IgD-negative memory B cell (primary cell): Measurements from ENCODE around the gene TFDP1. TPM values are rescaled to one million over a fixed set of nuclear protein-coding genes. Genes with fewer than 3 reads are reported as not detected.

ENCODE experiments used
- H3K27ac Mint-ChIP-seq, 3 donors: one replicate each; pipeline ENCODE4 v1.8.0; 2020 to 2022; ENCODE audit warnings: mild to moderate bottlenecking in 3 of 3, mixed read lengths in 3 of 3, moderate library complexity in 1 of 3
- H3K27me3 Mint-ChIP-seq: one replicate; pipeline ENCODE4 v1.8.0; 2021; ENCODE audit warnings: mixed read lengths
- H3K36me3 Mint-ChIP-seq: one replicate; pipeline ENCODE4 v1.8.0; 2020; ENCODE audit warnings: mild to moderate bottlenecking, mixed read lengths
- H3K4me1 Mint-ChIP-seq, 3 donors: one replicate each; pipeline ENCODE4 v1.8.0; 2020 to 2022; ENCODE audit warnings: mixed read lengths in 3 of 3, mild to moderate bottlenecking in 1 of 3
- H3K4me3 Mint-ChIP-seq, 4 donors: one replicate each; pipeline ENCODE4 v1.8.0; 2020 to 2022; ENCODE audit warnings: mild to moderate bottlenecking in 4 of 4, mixed read lengths in 4 of 4, moderate library complexity in 3 of 4
- H3K9me3 Mint-ChIP-seq, 3 donors: one replicate each; pipeline ENCODE4 v1.8.0; 2020 to 2021; ENCODE audit warnings: mixed read lengths in 3 of 3, mild to moderate bottlenecking in 1 of 3
- polyA plus RNA-seq: library from polyadenylated mRNA; unstranded; fragments of 300-500 nt; fragmentation: Illumina TruSeq; gene quantifications from one replicate; pipeline ENCODE4 v1.2.3, GENCODE V29; 2021

TFDP1 gene
- polyA plus RNA-seq, 1 donor from 2014 or later, result 66.9 TPM

GRCh38 chr13:113545931-113546516 lies 38.5 kb upstream of the TFDP1 start:
- H3K4me3 Mint-ChIP-seq, result no peak overlapping the region
- no peaks in the 10 kb centered on the region for H3K4me1 Mint-ChIP-seq
- H3K9me3 Mint-ChIP-seq, result peaks cover 0 to 3% (median 3%) of the 10 kb centered on the region in 3 donors
- H3K27me3 Mint-ChIP-seq, result no peaks in the 10 kb centered on the region
- H3K27ac Mint-ChIP-seq, result no peak overlapping the region
- H3K36me3 Mint-ChIP-seq, result peaks cover 4% of the 10 kb centered on the region

DNA sequence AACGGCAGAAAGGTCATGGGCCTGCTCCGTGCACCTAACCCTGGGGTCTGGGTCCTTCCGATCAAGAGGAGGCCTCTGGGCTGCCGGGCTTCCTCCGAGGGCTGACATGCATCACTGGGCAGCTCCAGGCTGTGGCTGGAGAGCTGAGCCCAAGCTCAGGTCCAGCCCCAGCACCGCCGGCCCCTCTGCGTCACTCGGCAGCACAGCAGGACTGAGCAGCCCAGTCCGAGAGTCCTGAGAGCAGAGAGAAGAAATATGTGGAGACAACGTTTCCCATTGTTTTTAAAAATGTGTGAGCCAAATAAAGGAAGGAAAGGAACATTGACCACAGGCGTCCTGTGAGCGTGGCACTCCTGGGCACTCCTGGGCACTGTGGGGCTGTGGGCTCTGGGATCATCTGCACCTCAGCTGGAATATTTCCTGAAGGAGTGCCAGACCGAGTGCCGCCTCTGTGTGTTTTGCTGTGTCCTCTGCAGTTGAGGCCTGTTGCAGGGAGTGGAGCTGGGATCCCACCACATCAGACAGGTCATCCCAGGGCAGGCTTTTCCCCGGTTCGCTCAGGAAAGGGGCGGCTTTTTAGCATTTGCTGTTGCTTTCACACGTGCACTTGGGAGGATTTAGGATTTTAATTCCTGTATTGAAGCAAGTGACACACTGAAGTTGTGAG lies 37.8 kb upstream of the TFDP1 start:
- peaks cover 4% of the 10 kb centered on the region for H3K36me3 Mint-ChIP-seq
- H3K4me1 Mint-ChIP-seq, result no peaks in the 10 kb centered on the region
- no peak overlapping the region for H3K4me3 Mint-ChIP-seq
- no peak overlapping the region for H3K27ac Mint-ChIP-seq
- no peaks in the 10 kb centered on the region for H3K27me3 Mint-ChIP-seq
- H3K9me3 Mint-ChIP-seq, result no peaks in the 10 kb centered on the region

DNA sequence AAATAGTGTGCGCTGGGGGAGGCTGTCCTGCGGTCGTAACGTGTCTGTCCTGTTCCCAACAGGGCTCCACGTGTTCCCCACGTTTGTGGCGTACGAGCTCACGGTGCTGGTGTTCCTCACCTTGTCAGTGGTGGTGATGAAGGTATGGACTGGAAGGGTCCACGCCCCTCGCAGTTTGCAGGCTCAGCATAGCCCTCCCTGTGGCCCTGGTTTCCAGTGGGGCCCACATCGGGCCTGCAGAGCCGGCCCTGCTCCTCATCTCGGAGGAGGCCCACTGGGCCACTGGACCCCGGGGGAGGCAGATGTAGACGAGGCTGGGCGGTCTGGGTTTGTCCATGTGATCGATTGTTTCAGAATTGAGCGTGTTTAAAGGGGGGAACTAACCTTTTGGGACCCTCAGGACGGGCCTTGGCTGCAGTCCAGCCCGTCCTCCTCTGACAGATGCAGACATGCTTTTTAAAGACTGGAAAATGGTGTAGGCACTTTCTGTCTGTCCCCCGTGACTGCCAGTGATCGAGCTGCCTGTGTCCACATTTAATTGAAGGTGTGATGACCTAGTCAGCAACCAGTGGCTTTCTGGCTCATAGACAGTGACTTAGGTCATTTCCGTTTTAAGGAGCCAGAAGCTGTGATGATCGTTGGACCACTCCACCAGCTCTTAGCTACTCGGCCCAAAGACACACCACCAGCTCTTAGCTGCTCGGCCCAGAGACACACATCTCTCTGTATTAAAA lies 37.1 kb upstream of the TFDP1 start:
- H3K36me3 Mint-ChIP-seq, result peaks cover 4% of the 10 kb centered on the region
- no peaks in the 10 kb centered on the region for H3K4me1 Mint-ChIP-seq
- H3K4me3 Mint-ChIP-seq, result no peak overlapping the region
- no peaks in the 10 kb centered on the region for H3K9me3 Mint-ChIP-seq
- H3K27ac Mint-ChIP-seq, result peak overlapping the region in 1 of 3 donors; percentile 53
- H3K27me3 Mint-ChIP-seq, result no peaks in the 10 kb centered on the region

DNA sequence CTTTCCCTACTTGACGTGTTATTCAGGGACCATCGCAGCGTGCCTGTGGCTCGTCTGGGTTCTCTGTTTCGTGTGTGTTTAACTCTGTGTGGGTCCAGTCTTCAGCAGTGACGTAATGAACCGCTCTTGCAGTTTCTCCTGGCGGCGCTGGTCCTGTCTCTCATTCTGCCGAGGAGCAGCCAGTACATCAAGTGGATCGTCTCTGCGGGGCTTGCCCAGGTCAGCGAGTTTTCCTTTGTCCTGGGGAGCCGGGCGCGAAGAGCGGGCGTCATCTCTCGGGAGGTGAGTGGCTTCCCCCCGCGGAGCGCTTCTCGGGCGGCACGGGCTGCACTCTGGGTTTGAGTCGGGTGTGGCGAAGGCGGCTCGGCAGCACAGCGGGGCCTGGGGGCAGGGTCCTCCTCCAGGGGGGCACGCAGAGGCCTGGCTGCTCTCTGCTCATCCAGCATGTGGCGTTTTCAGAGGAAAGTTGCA lies 36.3 kb upstream of the TFDP1 start:
- no peaks in the 10 kb centered on the region for H3K27me3 Mint-ChIP-seq
- peaks cover 7% of the 10 kb centered on the region for H3K36me3 Mint-ChIP-seq
- no peaks in the 10 kb centered on the region for H3K9me3 Mint-ChIP-seq
- no peaks in the 10 kb centered on the region for H3K4me1 Mint-ChIP-seq
- no peak overlapping the region for H3K4me3 Mint-ChIP-seq
- no peak overlapping the region for H3K27ac Mint-ChIP-seq

DNA sequence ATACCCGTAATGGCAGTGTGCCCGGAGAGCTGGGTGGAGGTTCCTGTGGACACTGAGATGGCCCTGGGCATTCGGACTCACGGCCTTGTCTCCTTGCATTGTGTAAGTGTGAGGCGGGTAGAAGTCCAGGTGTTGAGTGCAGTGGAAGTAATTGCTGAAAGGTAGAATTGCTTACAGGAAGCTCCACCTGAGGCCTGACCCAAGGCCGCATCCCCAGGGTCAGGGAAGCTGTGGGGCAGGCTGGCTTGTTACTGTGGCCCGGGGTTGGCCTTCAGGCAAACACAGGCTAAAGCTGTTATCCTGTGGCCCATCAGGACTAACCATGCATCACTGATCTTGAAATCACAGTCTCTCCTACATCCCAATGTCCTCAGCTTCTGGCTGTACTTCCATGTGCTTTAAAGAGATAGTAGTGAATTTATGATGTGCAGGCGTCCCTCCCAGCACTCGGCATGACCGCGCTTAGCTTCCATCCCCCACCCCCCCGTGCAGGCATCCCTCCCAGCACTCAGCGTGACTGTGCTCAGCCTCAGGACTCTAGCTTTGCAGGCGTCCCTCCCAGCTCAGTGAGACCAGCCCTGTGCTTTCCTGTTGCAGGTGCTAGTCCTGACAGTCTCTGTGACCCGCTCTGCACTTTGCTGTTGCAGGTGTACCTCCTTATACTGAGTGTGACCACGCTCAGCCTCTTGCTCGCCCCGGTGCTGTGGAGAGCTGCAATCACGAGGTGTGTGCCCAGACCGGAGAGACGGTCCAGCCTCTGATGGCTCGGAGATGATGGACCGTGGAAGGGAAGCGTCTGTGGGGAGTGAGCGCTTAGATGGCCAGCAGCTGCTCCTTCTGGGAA lies 35.6 kb upstream of the TFDP1 start:
- Mint-ChIP-seq H3K9me3 (no peaks in the 10 kb centered on the region), H3K4me1 (no peaks in the 10 kb centered on the region), H3K27me3 (no peaks in the 10 kb centered on the region), H3K4me3 (no peak overlapping the region), H3K27ac (peak overlapping the region in 1 of 3 donors; percentile 59), H3K36me3 (peaks cover 7% of the 10 kb centered on the region)

DNA sequence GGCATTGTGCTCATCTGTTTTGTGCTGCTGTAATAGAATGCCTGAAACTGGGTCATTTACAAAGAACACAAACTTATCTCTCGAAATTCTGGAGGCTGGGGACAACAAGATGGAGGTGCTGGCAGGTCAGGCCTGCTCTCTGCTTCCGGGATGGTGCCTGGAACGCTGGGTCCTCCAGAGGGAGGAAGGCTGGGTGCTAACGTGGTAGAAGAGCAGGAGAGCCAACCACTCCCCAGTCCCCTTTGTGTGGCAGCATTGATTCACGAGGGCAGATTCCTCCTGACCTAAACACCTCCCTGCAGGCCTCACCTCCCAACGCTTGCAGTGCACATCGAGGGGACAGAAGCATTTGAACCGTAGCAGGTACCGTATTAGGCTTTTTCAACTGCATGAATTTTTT lies 34.1 kb upstream of the TFDP1 start:
- Mint-ChIP-seq H3K27me3 (no peaks in the 10 kb centered on the region), H3K36me3 (peaks cover 9% of the 10 kb centered on the region), H3K27ac (no peak overlapping the region), H3K4me1 (no peaks in the 10 kb centered on the region), H3K4me3 (no peak overlapping the region), H3K9me3 (no peaks in the 10 kb centered on the region)

DNA sequence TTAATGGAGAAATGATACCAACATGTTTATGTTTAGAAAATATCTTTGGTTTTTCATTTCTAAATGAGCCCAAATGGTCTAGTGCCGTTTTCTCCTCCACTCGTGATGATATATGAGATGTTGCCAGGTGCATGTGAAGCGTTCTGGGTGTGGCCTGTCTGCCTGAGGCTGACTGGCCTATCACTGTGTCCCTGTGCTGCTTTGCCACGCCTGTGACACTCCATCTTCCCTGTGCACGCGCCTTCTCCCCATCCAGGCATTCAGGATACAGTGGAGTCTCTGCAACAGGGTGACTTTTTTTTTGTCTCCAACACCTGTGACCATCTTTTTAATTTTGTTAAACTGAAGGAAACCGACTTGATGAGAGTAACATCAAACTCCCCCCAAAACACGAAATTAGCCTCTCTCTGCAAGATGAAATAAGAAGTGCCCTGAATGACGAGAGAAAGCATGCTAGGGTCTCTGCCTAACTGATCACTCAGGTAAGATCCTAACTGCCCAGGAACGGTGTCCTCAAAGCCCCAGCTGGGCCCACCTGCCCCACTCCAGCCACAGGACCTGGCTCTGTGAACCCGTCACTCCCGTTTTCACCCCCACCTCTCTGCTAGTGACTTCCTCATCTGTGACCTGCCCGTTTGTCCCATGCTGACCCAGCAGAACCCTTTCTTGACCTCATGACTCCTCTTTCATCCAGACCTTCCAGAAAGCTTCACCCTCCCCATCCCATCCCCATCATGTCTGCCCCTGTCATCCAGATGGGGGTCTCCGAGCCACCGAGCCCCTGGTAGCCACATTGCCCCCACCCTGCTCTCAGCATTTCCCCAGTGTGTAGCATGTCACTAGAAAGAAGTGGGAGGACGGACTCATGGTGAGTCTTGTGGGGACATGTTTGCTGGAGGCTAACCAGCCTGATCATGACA lies 33.2 kb upstream of the TFDP1 start:
- Mint-ChIP-seq H3K27ac (peak overlapping the region in 1 of 3 donors; percentile 39), H3K9me3 (no peaks in the 10 kb centered on the region), H3K27me3 (no peaks in the 10 kb centered on the region), H3K4me1 (peaks cover 0 to 2% (median under 1%) of the 10 kb centered on the region in 3 donors), H3K36me3 (peaks cover 12% of the 10 kb centered on the region), H3K4me3 (no peak overlapping the region)

- Mint-ChIP-seq H3K4me1 (peaks cover 3 to 8% (median 4%) of the 10 kb centered on the region in 3 donors), H3K4me3 (no peak overlapping the region), H3K27me3 (no peaks in the 10 kb centered on the region), H3K36me3 (peaks cover 14% of the 10 kb centered on the region), H3K27ac (peak overlapping the region in 1 of 3 donors; percentile 39), H3K9me3 (no peaks in the 10 kb centered on the region)
Observed at GRCh38 chr13:113552079-113552478, 32.5 kb upstream of the TFDP1 start.

DNA sequence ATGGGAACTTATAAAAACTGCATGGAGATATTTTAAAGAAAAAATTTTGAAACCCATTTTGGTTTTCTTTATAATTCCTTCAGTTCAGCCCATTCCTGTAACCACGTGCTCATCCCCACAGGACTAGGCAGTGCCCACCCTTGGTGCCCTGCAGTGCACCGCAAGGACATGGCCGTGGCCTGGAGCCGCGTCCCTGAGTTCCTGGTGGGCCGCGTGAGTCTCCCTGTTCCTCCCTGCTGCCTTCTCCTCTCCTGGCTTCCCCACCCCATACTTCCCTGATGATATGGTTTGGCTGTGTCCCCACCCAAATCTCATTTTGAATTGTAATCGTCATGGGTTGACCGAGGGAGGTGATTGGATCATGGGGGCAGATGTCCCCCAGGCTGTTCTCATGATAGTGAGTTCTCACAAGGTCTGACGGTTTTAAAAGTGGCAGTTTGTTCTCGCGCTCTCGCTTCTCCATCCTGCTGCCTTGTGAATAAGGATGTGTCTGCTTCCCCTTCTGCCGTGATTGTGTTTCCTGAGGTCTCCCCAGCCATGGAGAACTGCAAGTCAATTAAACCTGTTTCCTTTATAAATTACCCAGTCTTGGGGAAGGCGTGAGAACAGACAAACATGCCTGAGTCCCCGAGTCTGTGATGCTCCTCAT lies 31.6 kb upstream of the TFDP1 start:
- H3K9me3 Mint-ChIP-seq, result no peaks in the 10 kb centered on the region
- H3K4me1 Mint-ChIP-seq, result peaks cover 4 to 14% (median 8%) of the 10 kb centered on the region in 3 donors
- H3K27ac Mint-ChIP-seq, result no peak overlapping the region
- no peaks in the 10 kb centered on the region for H3K27me3 Mint-ChIP-seq
- peaks cover 14% of the 10 kb centered on the region for H3K36me3 Mint-ChIP-seq
- H3K4me3 Mint-ChIP-seq, result no peak overlapping the region

DNA sequence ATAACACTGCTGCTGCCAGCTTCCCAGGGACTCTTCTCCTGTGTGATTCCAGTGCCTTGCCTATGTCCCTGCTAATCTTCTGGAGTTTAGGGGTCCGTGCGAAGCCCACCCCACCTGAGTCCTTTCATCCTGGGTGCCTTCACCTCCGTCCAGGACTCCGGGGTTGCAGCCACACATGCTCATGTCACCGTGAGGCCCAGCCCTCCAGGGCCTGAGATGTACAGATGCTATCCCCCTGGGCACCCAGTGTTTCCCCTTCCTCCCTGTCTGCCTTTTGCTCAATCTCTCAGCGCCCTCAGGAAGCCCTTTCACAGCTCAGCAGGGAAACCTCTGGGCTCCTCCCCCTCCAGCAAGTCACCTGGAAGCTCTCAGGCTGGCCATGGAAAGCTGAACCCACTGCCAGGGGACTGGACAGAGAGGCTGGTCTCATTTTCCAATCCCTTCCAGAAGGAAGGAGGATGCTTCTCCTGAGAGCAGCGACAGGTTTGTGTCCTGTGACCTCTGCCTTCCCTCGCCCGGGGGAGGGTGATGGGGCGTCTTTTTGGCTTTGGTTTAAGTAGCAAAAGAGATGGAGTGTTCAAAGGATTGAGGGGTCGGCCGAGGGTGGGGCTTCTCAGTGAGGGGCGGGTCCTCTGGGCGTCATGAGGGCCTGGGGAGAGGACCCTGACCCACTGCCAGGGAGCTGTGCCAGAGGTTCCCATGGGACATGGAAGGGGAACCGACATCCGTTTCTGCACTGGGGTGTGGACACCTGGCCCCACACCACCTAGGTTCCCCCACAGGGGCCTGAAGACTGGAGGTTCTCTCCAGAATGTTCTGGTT lies 30.8 kb upstream of the TFDP1 start:
- Mint-ChIP-seq H3K9me3 (no peaks in the 10 kb centered on the region), H3K27ac (no peak overlapping the region), H3K27me3 (no peaks in the 10 kb centered on the region), H3K4me3 (no peak overlapping the region), H3K36me3 (peaks cover 14% of the 10 kb centered on the region), H3K4me1 (peaks cover 4 to 20% (median 15%) of the 10 kb centered on the region in 3 donors)

DNA sequence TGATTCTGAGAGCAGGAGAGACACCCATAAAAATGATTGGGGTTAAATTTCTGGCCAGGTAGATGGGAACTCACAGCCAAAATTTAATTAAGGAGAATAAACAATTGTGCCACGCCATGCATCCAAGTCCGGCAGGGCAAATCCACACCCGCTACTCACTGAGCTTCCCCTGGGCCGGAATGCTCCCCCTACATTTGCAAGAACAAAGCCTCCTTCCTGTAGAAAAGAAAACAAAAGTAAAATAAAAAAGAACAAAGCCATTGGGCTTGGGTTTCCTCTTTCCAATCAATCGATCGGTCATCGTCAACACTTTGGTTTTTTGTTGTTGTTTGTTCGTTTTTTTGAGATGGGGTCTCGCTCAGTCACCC lies 30.2 kb upstream of the TFDP1 start:
- H3K4me3 Mint-ChIP-seq, result no peak overlapping the region
- no peak overlapping the region for H3K27ac Mint-ChIP-seq
- H3K36me3 Mint-ChIP-seq, result peaks cover 11% of the 10 kb centered on the region
- H3K9me3 Mint-ChIP-seq, result no peaks in the 10 kb centered on the region
- H3K27me3 Mint-ChIP-seq, result no peaks in the 10 kb centered on the region
- peaks cover 4 to 23% (median 20%) of the 10 kb centered on the region in 3 donors for H3K4me1 Mint-ChIP-seq

DNA sequence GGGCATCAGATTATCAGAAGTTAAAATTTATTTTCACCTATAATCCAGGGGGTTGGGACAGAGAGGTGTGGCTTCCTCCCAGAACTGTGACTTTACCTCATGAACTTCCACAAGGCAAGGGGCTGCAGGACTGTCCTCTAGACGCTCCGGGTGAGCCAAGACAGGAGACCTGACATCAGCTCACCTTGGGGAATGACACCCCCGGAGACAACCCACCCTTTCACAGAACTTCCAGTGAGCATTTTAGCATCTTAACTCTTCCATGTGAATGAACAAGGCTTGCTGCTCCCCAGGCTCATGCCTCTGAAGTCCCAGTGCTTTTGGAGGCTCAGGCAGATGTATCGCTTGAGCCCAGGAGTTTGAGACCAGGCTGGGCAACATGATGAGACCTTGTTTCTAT lies 29.4 kb upstream of the TFDP1 start:
- peaks cover 10% of the 10 kb centered on the region for H3K36me3 Mint-ChIP-seq
- no peaks in the 10 kb centered on the region for H3K27me3 Mint-ChIP-seq
- H3K4me1 Mint-ChIP-seq, result peaks cover 4 to 24% (median 20%) of the 10 kb centered on the region in 3 donors
- no peak overlapping the region for H3K27ac Mint-ChIP-seq
- H3K9me3 Mint-ChIP-seq, result no peaks in the 10 kb centered on the region
- H3K4me3 Mint-ChIP-seq, result no peak overlapping the region

DNA sequence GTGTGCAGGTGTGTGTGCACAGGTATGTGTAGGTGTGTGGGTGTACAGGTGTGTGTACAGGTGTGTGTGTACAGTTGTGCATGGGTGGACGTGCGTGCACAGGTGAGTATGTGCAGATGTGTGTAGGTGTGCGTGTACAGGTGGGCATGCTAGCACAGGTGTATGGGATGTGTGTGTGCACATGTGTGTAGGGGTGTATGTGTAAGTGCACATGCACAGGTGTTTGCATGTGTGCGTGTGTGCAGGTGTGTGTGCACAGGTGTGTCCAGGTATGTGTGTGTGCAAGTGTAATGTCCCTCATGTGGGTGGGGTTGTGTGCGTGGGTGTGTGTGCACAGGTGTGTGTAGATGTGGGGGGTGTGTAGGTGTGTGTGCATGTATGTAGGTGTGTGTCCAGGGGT lies 27.5 kb upstream of the TFDP1 start:
- Mint-ChIP-seq H3K4me1 (peaks cover 4 to 24% (median 20%) of the 10 kb centered on the region in 3 donors), H3K36me3 (peaks cover 10% of the 10 kb centered on the region), H3K4me3 (peak overlapping the region in 2 of 4 donors; percentile 28 to 31), H3K27me3 (no peaks in the 10 kb centered on the region), H3K27ac (peak overlapping the region in 1 of 3 donors; percentile 81), H3K9me3 (no peaks in the 10 kb centered on the region)
